Astrocyte of the cerebellum (primary cell): Measurements from ENCODE around the gene CCDC87.

Source experiments
- DNase-seq: peaks from one replicate; pipeline ENCODE4 v3.0.0-alpha.2; 2011; ENCODE audit warnings: low read depth
- H3K4me3 ChIP-seq: 2 replicates; pipeline ENCODE4 v1.5.1; 2011; ENCODE audit warnings: mild to moderate bottlenecking, low read depth, low read length, moderate library complexity
- CTCF ChIP-seq: IDR thresholded peaks from 2 replicates; pipeline ENCODE4 v1.5.1; 2012; ENCODE audit warnings: low read length, low read depth, moderate library complexity, mild to moderate bottlenecking; ENCODE audit errors: missing control alignments
- in situ Hi-C: cut with HindIII; loops from 2 replicates; pipeline ENCODE4 v1.10.0; 2017; ENCODE audit warnings: low sequenced_read_pairs

The CCDC87 gene

GRCh38 chr11:66561178-66561974, 31.5 kb downstream of the CCDC87 start:
- no peak for TF ChIP-seq CTCF
- in situ Hi-C loops = no loop called here
- no peak overlapping the region for H3K4me3 ChIP-seq
- no peak for DNase-seq

- no peak for DNase-seq
- in situ Hi-C loops = no loop called here
- H3K4me3 ChIP-seq = no peak overlapping the region
- no peak for TF ChIP-seq CTCF
These were observed 32.8 kb downstream of the CCDC87 start for GRCh38 chr11:66559866-66560676.

GRCh38 chr11:66559142-66559865, 33.6 kb downstream of the CCDC87 start:
- no peak for DNase-seq
- in situ Hi-C loops = no loop called here
- TF ChIP-seq CTCF = no peak
- no peak overlapping the region for H3K4me3 ChIP-seq

GRCh38 chr11:66557733-66558326, 35.0 kb downstream of the CCDC87 start:
- in situ Hi-C loops = no loop called here
- DNase-seq = no peak
- H3K4me3 ChIP-seq = no peak overlapping the region
- no peak for TF ChIP-seq CTCF

GRCh38 chr11:66556086-66556485, 36.8 kb downstream of the CCDC87 start:
- in situ Hi-C loops = no loop called here
- no peak for DNase-seq
- no peak for TF ChIP-seq CTCF
- no peak overlapping the region for H3K4me3 ChIP-seq

- DNase-seq = no peak
- in situ Hi-C loops = no loop called here
- TF ChIP-seq CTCF = no peak
- no peak overlapping the region for H3K4me3 ChIP-seq
These were observed 37.4 kb downstream of the CCDC87 start for GRCh38 chr11:66555416-66555815.
